ENCODE data around the gene CCDC88B. TPM values are rescaled to one million over a fixed set of nuclear protein-coding genes. Genes with fewer than 3 reads are reported as not detected.
A peak's percentile ranks its signal among the peaks of the same experiment; 100 is the strongest.

CCDC88B gene
- total and polyA plus RNA-seq, 12 donors, result 4.2 to 42.7 (median 7.0) TPM

- 25 to 27% methylated on average over 19 of the region's 19 CpGs for WGBS, 2 donors
- Histone ChIP-seq H3K27me3 (no peaks in the 10 kb centered on the region), H3K36me3 (peaks cover 0 to 61% (median 19%) of the 10 kb centered on the region in 9 donors), H3K4me3 (peak overlapping the region; percentile 45 to 94 (median 82)), H3K27ac (peak overlapping the region in 9 of 10 donors; percentile 91 to 100 (median 98)), H3K4me1 (peaks cover 3 to 37% (median 26%) of the 10 kb centered on the region in 9 donors), H3K9me3 (no peaks in the 10 kb centered on the region)
- ATAC-seq (no peak), DNase-seq (no peak)
- intact Hi-C loops (cut with DNase I), result loop anchor here in 7 of 10 donors (1.0 to 5.0 kb wide), 4 partner anchors 33 to 38 kb away; partner anchors contain the start of gene RPS6KA4 (in 4 of the 7)
- TF ChIP-seq CTCF (IDR thresholded peaks at IDR 0.05), result no peak
Measured at GRCh38 chr11:64318766-64319761, 20.9 kb upstream of the CCDC88B start.

GRCh38 chr11:64320556-64320955 lies 19.4 kb upstream of the CCDC88B start:
- WGBS, 2 donors, result 93 to 95% methylated on average over 7 of the region's 7 CpGs
- intact Hi-C loops (cut with DNase I), result no loop called here
- Histone ChIP-seq H3K4me3 (no peak overlapping the region), H3K27ac (no peak overlapping the region), H3K36me3 (peaks cover 0 to 47% (median 10%) of the 10 kb centered on the region in 9 donors), H3K9me3 (no peaks in the 10 kb centered on the region), H3K27me3 (no peaks in the 10 kb centered on the region), H3K4me1 (peaks cover 3 to 27% (median 26%) of the 10 kb centered on the region in 9 donors)
- ATAC-seq (no peak), DNase-seq (no peak)
- TF ChIP-seq CTCF (IDR thresholded peaks at IDR 0.05), result no peak

- Histone ChIP-seq H3K36me3 (peaks cover 0 to 42% (median 5%) of the 10 kb centered on the region in 9 donors), H3K4me3 (no peak overlapping the region), H3K27me3 (no peaks in the 10 kb centered on the region), H3K4me1 (peaks cover 3 to 26% (median 25%) of the 10 kb centered on the region in 9 donors), H3K27ac (no peak overlapping the region), H3K9me3 (no peaks in the 10 kb centered on the region)
- ATAC-seq (no peak), DNase-seq (no peak)
- intact Hi-C loops (cut with DNase I), result no loop called here
- TF ChIP-seq CTCF (IDR thresholded peaks at IDR 0.05), result no peak
- 85 to 87% methylated on average over 5 of the region's 5 CpGs for WGBS, 2 donors
Measured at GRCh38 chr11:64321026-64321425, 19.0 kb upstream of the CCDC88B start.

- peaks cover 0 to 37% (median 4%) of the 10 kb centered on the region in 9 donors for H3K36me3 ChIP-seq
- H3K4me1 ChIP-seq, result peaks cover 3 to 21% (median 20%) of the 10 kb centered on the region in 9 donors
- no peak overlapping the region for H3K4me3 ChIP-seq
- intact Hi-C loops (cut with DNase I), result no loop called here
- ATAC-seq (no peak), DNase-seq (no peak)
- H3K9me3 ChIP-seq, result no peaks in the 10 kb centered on the region
- no peak overlapping the region for H3K27ac ChIP-seq
- TF ChIP-seq CTCF (IDR thresholded peaks at IDR 0.05), result no peak
- H3K27me3 ChIP-seq, result no peaks in the 10 kb centered on the region
- WGBS, 2 donors, result 93 to 96% methylated on average over 5 of the region's 5 CpGs
Measured at GRCh38 chr11:64321533-64321932, 18.5 kb upstream of the CCDC88B start.

Data from heart right ventricle (tissue), 16 donors.